ENCODE measurements around the gene LARP4B. TPM values are rescaled to one million over a fixed set of nuclear protein-coding genes. Genes with fewer than 3 reads are reported as not detected.

The LARP4B gene
- total RNA-seq, 2 donors from 2014 or later = 45.3 to 53.9 TPM

GRCh38 chr10:930625-931325 is 730 bp downstream of the LARP4B start:
- ATAC-seq = peak in 1 of 2 donors; percentile 6
- intact Hi-C loops (cut with DNase I) = no loop called here
- DNase-seq = peak; percentile 49

GRCh38 chr10:929960-930624 is 1.4 kb downstream of the LARP4B start:
- intact Hi-C loops (cut with DNase I) = no loop called here
- DNase-seq (no peak), ATAC-seq (no peak)

DNA sequence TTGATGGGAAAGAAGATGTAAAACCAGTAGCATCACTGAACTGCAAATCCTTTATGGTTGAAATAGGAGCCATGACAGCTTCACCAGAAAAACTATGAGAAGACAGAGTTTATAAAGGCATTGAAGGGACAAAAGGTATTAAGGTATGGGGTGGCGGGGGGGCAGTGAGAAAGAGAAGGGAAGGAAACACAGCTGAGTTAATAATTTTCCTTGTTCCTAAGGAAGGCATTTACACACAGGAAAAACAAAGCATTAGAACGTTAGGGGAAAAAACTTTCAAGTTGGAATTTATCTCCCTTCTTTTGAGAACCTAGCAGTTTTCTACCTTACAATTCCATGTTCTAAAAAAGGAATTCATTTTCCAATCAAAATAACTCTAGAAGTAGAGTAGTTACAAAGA is 4.4 kb downstream of the LARP4B start:
- DNase-seq = no peak
- no peak for ATAC-seq
- intact Hi-C loops (cut with DNase I) = no loop called here

GRCh38 chr10:926075-926698 is 5.3 kb downstream of the LARP4B start:
- no peak for DNase-seq
- ATAC-seq = no peak
- intact Hi-C loops (cut with DNase I) = no loop called here

- ATAC-seq = no peak
- no peak for DNase-seq
- intact Hi-C loops (cut with DNase I) = no loop called here
These were observed 7.0 kb downstream of the LARP4B start for GRCh38 chr10:924524-924859.

- DNase-seq = no peak
- no peak for ATAC-seq
- intact Hi-C loops (cut with DNase I) = no loop called here
These were observed 7.5 kb downstream of the LARP4B start for GRCh38 chr10:923844-924523.

GRCh38 chr10:921471-922414 is 9.8 kb downstream of the LARP4B start:
- intact Hi-C loops (cut with DNase I) = no loop called here
- ATAC-seq (peak in 1 of 2 donors; percentile 53), DNase-seq (no peak)

DNA sequence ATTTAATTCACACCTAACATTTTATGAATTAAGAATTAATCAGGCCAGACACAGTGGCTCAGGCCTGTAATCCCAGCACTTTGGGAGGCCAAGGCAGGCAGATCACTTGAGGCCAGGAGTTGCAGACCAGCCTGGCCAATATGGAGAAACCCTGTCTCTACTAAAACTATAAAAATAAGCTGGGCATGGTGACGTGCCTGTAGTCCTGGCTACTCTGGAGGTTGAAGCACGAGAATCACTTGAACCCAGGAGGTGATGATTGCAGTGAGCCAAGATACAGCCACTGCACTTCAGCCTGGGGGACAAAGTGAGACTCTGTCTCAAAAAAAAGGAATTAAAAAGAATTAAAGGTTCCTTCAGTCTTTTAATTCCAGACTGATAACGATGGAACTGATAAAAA is 11.1 kb downstream of the LARP4B start:
- DNase-seq = no peak
- ATAC-seq = no peak
- intact Hi-C loops (cut with DNase I) = no loop called here

DNA sequence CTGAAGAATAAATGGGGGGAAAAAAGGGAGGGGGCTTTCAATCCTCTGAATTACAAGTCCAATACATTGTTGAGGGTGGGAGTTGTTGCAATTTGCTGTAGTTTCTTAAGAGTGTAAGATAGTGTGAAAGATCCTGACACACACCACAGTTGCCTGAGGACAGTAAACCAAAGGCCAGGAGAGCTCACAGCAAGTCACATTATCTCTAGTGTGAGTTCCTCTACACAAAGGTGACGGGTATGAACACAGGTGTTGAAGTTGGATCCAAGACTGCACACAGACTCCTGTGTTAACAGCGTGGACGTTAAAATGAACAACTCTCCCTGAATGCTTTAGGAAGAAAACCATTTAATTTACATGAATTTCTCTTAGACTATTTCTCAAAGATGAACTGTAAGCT is 12.0 kb downstream of the LARP4B start:
- ATAC-seq (no peak), DNase-seq (no peak)
- intact Hi-C loops (cut with DNase I) = no loop called here

GRCh38 chr10:917999-918398 is 13.5 kb downstream of the LARP4B start:
- DNase-seq (no peak), ATAC-seq (no peak)

GRCh38 chr10:917416-917720 is 14.1 kb downstream of the LARP4B start:
- DNase-seq (no peak), ATAC-seq (no peak)
- intact Hi-C loops (cut with DNase I) = no loop called here

More at GRCh38 chr10:917999-918398, 13.5 kb downstream of the LARP4B start:
- intact Hi-C loops (cut with DNase I) = no loop called here

DNA sequence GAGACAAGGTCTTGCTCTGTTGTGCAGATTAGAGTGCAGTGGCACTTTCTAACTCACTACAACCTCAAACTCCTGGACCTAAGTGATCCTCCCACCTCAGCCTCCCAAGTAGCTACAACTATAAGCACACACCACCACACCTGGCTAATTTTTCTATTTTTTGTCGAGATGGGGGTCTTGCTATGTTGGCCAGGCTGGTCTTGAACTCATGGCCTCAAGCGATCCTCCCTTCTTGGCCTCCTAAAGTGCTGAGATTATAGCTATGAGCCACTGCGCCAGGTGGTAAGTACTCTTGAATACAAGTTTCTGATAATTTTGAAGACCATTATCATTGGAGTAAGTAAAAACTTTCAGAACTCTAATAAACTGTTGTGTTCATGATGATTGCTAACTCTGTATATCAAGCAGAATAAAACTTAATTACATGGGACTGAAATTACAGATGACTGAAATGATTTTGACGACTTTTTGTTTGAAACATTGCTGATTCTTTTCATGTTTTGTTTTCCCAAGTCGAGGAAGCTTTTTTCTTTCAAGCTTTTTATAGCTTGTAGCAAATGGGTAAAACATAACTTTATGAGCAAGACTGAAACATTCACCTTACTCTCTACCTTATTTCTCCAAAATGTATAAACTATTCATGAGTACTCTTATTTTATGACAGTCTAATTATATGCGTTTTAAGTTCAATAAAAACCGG is 14.6 kb downstream of the LARP4B start:
- ATAC-seq (no peak), DNase-seq (no peak)
- intact Hi-C loops (cut with DNase I) = no loop called here

DNA sequence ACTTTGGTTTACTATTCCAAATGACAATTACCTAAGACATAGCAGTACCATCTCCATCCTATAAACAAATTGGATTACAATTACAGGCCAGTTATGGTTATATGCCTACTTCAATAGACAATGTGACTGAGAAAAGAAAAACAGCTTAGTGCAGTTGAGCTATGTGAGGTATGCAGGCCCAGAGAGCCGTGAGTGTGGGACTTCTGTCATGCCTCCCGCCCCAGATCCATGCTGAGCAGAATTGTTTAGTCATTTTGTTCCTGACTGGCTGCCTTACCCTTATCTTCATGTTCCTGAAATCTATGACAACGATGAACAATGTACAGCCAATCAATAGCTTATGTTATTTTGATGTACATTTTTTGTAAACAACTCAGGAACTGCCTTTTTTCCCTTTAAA is 21.7 kb downstream of the LARP4B start:
- DNase-seq (no peak), ATAC-seq (peak; percentile 68 to 80)
- intact Hi-C loops (cut with DNase I) = no loop called here

- intact Hi-C loops (cut with DNase I) = no loop called here
- ATAC-seq (no peak), DNase-seq (no peak)
These were observed 25.5 kb downstream of the LARP4B start for GRCh38 chr10:905972-906371.

DNA sequence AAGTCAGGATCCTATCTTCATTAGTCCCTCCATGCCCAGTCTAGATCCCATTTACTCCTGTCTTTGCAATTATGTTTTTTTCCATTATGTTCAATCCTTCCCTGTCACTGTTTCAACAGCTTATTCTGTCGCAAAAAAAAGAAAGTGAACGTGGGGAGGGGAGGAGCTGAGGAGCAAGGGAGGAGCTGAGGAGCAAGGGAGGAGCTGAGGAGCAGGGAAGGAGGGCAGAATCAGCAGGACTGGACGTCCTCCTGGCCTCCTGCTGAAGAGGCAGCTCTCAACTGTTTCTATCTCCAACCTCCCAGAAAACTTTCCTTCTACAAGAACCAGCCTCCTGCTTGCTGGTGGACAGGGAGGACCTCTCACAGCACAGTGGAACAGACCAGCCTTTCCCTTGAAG is 26.0 kb downstream of the LARP4B start:
- DNase-seq = no peak
- ATAC-seq = no peak
- intact Hi-C loops (cut with DNase I) = no loop called here

- no peak for ATAC-seq
- DNase-seq = no peak
- intact Hi-C loops (cut with DNase I) = no loop called here
These were observed 27.1 kb downstream of the LARP4B start for GRCh38 chr10:904403-904802.

GRCh38 chr10:898141-898540 is 33.4 kb downstream of the LARP4B start:
- intact Hi-C loops (cut with DNase I) = no loop called here
- ATAC-seq (no peak), DNase-seq (no peak)

GRCh38 chr10:896982-897381 is 34.5 kb downstream of the LARP4B start:
- ATAC-seq = no peak
- intact Hi-C loops (cut with DNase I) = no loop called here
- DNase-seq = no peak

DNA sequence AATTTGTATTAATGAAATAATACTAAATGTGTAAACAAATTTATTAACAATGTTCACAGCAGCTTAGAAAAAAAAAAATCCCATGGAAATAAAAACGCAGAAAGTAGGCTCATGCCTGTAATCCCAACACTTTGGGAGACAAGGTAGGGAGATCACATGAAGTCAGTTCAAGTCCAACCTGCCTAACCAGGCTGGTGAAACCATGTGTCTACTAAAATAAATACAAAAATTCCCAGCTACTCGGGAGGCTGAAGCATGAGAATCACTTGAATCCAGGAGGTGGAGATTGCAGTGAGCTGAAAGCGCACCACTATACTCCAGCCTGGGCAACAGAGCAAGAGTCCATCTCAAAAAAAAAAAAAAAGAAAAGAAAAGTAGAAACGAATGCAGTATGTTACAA is 36.2 kb downstream of the LARP4B start:
- ATAC-seq (no peak), DNase-seq (no peak)
- intact Hi-C loops (cut with DNase I) = no loop called here

Data from left cardiac atrium (tissue), 4 donors.